ENCODE data around the gene MLST8.
"Not testable (repeated sequence)": the region's sequence is repeated elsewhere in the genome, so short reads cannot be mapped to it uniquely, and the experiment has no call there.

Gene MLST8

DNA sequence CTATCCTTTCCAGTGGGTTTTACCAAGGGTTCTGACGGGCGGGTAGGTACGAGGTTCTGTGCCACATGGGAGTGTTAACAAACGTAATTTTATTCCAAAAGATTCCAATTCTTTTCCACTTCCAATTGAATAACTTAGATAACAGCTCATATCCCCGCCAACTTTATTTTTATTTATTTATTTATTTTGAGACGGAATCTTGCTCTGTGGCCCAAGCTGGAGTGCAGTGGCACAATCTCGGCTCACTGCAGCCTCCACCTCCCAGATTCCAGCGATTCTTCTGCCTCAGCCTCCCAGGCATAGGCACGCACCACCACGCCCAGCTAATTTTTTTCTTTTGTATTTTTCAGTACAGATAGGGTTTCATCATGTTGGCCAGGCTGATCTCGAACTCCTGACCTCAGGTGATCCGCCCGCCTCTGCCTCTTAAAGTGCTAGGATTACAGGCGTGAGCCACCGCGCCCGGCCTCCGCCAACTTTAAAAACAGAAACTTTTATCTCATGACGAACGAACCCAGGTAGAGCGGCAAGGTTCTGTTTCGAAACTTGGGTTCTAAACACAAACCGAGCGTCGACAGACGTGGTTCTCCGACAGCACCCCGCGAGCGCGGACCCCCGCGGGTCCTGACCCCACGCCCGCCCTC lies 45.5 kb downstream of the MLST8 start:
- DNase-seq, result peak; percentile 26 to 34

DNA sequence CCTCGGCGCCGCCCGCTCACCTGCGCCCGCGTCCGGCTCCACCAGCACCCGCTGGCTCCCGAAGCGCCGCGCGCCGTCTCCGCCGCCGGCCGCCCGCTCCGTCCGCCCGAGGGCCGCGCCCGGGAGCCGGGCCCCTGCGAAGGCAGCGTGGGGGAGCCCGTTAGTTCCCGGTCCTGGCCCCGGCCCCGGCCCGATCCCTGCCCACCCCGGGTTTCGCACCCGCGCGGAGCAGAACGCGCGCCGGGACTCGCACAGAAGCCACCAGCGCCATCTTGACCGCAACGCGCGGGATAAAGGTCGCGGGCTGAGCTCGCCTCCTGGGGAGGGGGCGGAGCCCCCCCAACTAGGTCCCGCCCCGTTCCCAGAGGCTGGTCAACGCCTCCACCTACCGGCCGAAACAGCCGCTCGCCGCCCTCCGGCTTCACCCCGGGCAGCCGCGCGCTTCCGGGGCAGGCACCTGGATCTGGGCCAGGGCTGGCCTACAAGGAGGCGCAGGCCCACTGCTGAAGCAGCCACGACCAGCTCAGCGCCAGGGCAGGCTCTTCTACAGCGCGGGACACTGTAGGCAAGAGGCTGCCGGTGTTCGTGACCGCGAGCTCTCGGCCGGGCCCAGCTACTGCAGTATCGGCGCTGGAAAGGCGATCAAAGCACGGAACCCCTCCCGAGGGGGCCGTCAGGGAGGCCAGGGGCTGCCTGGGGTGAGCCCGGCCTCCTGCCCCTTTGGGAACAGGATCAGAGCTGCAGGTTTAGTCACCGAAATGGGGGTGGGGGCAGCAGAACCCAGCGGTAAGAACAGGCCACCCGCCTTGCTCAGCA lies 46.2 kb downstream of the MLST8 start, which contains the start of gene ECI1:
TSS of gene ECI1 (minus strand) at position 292 of the 816 bp plus-strand sequence. CDS start at position 271, 21 bp downstream.
- peak; percentile 96 to 97 for DNase-seq

- no peak for DNase-seq
Observed at GRCh38 chr16:2252806-2253148, 47.5 kb downstream of the MLST8 start.

DNA sequence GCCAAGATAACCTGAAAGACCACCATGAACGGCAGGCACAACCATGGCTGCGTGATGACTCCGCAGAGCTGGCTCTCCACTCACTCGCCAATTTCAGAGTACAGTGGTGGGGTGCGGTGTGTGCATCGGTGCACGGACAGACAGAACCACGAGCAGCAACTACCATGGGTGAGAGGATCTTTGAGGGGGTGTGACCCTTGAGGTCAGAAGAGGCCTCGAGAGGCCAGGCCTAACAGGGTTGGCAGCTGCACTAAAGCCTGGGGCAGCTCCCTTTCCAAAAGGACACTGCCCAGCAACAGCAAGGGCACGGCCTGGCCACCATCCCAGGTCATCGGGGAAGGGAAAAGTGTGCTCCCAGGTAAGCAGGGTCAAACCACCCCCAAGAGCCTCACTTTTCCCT lies 48.0 kb downstream of the MLST8 start:
- no peak for DNase-seq

GRCh38 chr16:2256531-2257140 lies 51.4 kb downstream of the MLST8 start:
- DNase-seq, result no peak

DNA sequence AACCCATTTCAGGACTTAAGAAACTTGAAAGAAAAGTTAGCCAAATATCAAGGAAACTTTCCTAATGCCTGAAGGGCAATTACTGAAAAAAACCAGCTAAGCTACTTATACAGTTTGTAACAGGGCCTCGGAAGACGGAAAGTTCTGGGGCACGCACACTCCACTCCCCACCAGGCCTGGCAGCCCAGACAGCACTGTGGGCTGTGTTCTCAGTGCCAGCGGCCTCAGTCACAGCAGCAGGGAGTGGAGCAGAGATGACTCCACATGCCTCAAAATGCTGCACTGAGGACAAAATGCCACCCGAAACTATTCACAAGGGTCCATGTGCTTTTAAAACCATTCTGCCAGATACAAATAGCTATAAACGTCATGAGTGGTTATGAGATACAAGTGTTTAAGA lies 52.5 kb downstream of the MLST8 start:
- no peak for DNase-seq

GRCh38 chr16:2258530-2258929 lies 53.3 kb downstream of the MLST8 start:
- not testable (repeated sequence) for DNase-seq
